Suprapubic skin (tissue), 3 donors: ENCODE data around the gene TAS1R3.

ENCODE experiments used
- CTCF ChIP-seq, 2 donors: fragments of 200-600 bp in 1 of 2; fragments of 450-650 bp in 1 of 2; sonication (generic) in 1 of 2; IDR thresholded peaks; one replicate each; pipeline ENCODE4 v1.5.1; 2016 to 2019; ENCODE audit warnings: antibody characterized with exemption in 2 of 2, mild to moderate bottlenecking in 1 of 2, moderate library complexity in 1 of 2
- EP300 ChIP-seq: sonication (generic); formaldehyde crosslinking; IDR thresholded peaks from one replicate; pipeline ENCODE4 v1.6.1; 2017; ENCODE audit warnings: antibody characterized with exemption

- TF ChIP-seq CTCF (IDR thresholded peaks at IDR 0.05) (no peak), EP300 (no peak)
Observed at GRCh38 chr1:1307923-1308755, 22.9 kb upstream of the TAS1R3 start, which contains the start of the genes ACAP3 and PUSL1.
